Mammary epithelial cell (primary cell): ENCODE results near the gene SLC38A11.

Experiments used
- CTCF ChIP-seq, 2 donors: IDR thresholded peaks in 1 of 2; conservative IDR thresholded peaks in 1 of 2; 2 replicates each; pipeline ENCODE4 v1.5.1; 2011 to 2012; ENCODE audit warnings: inconsistent platforms in 2 of 2, low read length in 2 of 2, mild to moderate bottlenecking in 2 of 2, control low read depth in 1 of 2, low read depth in 1 of 2; ENCODE audit not compliant: insufficient read depth in 1 of 2; ENCODE audit errors: extremely low read depth in 1 of 2
- EZH2 ChIP-seq: IDR thresholded peaks from 2 replicates; pipeline ENCODE4 v1.6.1; 2012; ENCODE audit warnings: low read length, inconsistent platforms, borderline replicate concordance

- TF ChIP-seq CTCF (conservative IDR thresholded peaks at IDR 0.05 in 1 of 2, IDR thresholded peaks at IDR 0.05 in 1 of 2; ENCODE audit: extremely low read depth in 1 of 2, insufficient read depth in 1 of 2, low read depth in 1 of 2, low read length in 2 of 2) (no peak), EZH2 (no peak)
These were observed 22.9 kb downstream of the SLC38A11 start for GRCh38 chr2:164932377-164932776.
